DOHH2 (cell line): ENCODE measurements around the gene SPATA31E1.
"Not testable (repeated sequence)": the region's sequence is repeated elsewhere in the genome, so short reads cannot be mapped to it uniquely, and the experiment has no call there.

Experiments used
- H3F3A ChIP-seq: fragments of 200-600 bp; sonication (generic), shearing (Covaris generic); 2 replicates; pipeline ENCODE4 v1.6.0; 2016; ENCODE audit warnings: antibody characterized with exemption, mild to moderate bottlenecking; ENCODE audit not compliant: control insufficient read depth, insufficient read depth
- H3K27ac ChIP-seq: fragments of 200-600 bp; sonication (generic); 2 replicates; pipeline ENCODE4 v1.5.1; 2014; ENCODE audit warnings: low read depth, mild to moderate bottlenecking, low read length, moderate library complexity
- H3K27me3 ChIP-seq: fragments of 200-600 bp; sonication (generic); 2 replicates; pipeline ENCODE4 v1.6.1; 2014; ENCODE audit warnings: mild to moderate bottlenecking, low read length, mixed read lengths; ENCODE audit not compliant: control insufficient read depth
- H3K36me3 ChIP-seq: fragments of 200-600 bp; sonication (generic); 2 replicates; pipeline ENCODE4 v1.6.1; 2014; ENCODE audit warnings: mild to moderate bottlenecking, low read length, moderate library complexity, mixed read lengths; ENCODE audit not compliant: control insufficient read depth
- H3K4me1 ChIP-seq: fragments of 200-600 bp; sonication (generic); 2 replicates; pipeline ENCODE4 v1.6.1; 2014; ENCODE audit warnings: mild to moderate bottlenecking, low read length, mixed read lengths; ENCODE audit not compliant: control insufficient read depth
- H3K4me2 ChIP-seq: fragments of 200-600 bp; sonication (generic); 2 replicates; pipeline ENCODE4 v1.6.0; 2014; ENCODE audit warnings: mild to moderate bottlenecking, low read length, moderate library complexity
- H3K4me3 ChIP-seq: fragments of 200-600 bp; sonication (generic); 2 replicates; pipeline ENCODE4 v1.5.1; 2014; ENCODE audit warnings: mild to moderate bottlenecking, low read length, mixed read lengths
- H3K79me2 ChIP-seq: fragments of 200-600 bp; sonication (generic); 2 replicates; pipeline ENCODE4 v1.6.1; 2014; ENCODE audit warnings: mild to moderate bottlenecking, low read length, mixed read lengths; ENCODE audit not compliant: control insufficient read depth
- H3K9me2 ChIP-seq: fragments of 200-600 bp; sonication (generic); replicated peaks from 2 replicates; pipeline ENCODE4 v1.6.1; 2014; ENCODE audit warnings: mild to moderate bottlenecking, low read length, mixed read lengths; ENCODE audit not compliant: control insufficient read depth
- H3K9me3 ChIP-seq: fragments of 200-600 bp; sonication (generic); 2 replicates; pipeline ENCODE4 v1.6.1; 2014; ENCODE audit warnings: antibody characterized with exemption, low read length, mixed read lengths; ENCODE audit not compliant: control insufficient read depth, insufficient read depth
- H4K20me1 ChIP-seq: fragments of 200-600 bp; sonication (generic); 2 replicates; pipeline ENCODE4 v1.6.0; 2014; ENCODE audit warnings: low read depth, mild to moderate bottlenecking, antibody characterized with exemption, low read length, moderate library complexity; ENCODE audit not compliant: control insufficient read depth, insufficient read depth
- CTCF ChIP-seq: fragments of 200-600 bp; sonication (generic); IDR thresholded peaks from one replicate; pipeline ENCODE4 v1.5.1; 2014; ENCODE audit warnings: antibody characterized with exemption, mild to moderate bottlenecking, low read depth, low read length; ENCODE audit not compliant: poor library complexity, severe bottlenecking
- EZH2phosphoT487 ChIP-seq: fragments of 200-600 bp; sonication (generic); IDR thresholded peaks from 2 replicates; pipeline ENCODE4 v1.6.1; 2017; ENCODE audit warnings: borderline replicate concordance, mild to moderate bottlenecking, antibody characterized with exemption, low read length, moderate library complexity, mixed read lengths

SPATA31E1 gene

DNA sequence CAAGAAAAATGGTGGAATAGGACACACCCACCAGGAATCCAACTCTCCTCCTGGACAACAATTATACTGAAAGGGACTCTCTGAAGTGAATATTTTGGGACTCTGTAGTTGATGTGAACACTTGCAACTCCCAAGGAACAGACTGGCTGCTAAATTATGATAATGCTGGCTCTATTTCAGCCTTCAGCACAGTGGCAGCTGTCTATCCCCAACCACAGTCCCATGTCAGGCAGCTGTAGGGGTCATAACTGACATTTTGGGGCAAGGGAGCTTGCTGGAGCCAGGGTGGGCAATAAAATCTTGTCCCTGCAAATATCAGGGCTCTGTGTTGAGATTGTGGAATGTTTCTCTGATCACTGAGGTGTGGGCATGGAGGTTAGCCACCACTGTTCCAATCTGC lies 14.2 kb downstream of the SPATA31E1 start:
- Histone ChIP-seq H3K36me3 (no peaks in the 10 kb centered on the region), H4K20me1 (no peaks in the 10 kb centered on the region), H3K27ac (no peak overlapping the region), H3K9me2 (no peaks in the 10 kb centered on the region), H3K27me3 (no peaks in the 10 kb centered on the region), H3K4me2 (no peak overlapping the region), H3F3A (no peaks in the 10 kb centered on the region), H3K4me1 (no peaks in the 10 kb centered on the region), H3K4me3 (no peak overlapping the region), H3K9me3 (no peaks in the 10 kb centered on the region), H3K79me2 (no peaks in the 10 kb centered on the region)
- no peak for TF ChIP-seq EZH2phosphoT487
- TF ChIP-seq CTCF, result no peak

- TF ChIP-seq CTCF, result no peak
- no peak for TF ChIP-seq EZH2phosphoT487
- H3K79me2 ChIP-seq, result no peaks in the 10 kb centered on the region
- H3F3A ChIP-seq, result no peaks in the 10 kb centered on the region
- H3K9me3 ChIP-seq, result no peaks in the 10 kb centered on the region
- H3K9me2 ChIP-seq, result no peaks in the 10 kb centered on the region
- no peaks in the 10 kb centered on the region for H3K36me3 ChIP-seq
- H3K27ac ChIP-seq, result no peak overlapping the region
- H3K4me3 ChIP-seq, result no peak overlapping the region
- H3K4me2 ChIP-seq, result no peak overlapping the region
- H3K4me1 ChIP-seq, result no peaks in the 10 kb centered on the region
- H4K20me1 ChIP-seq, result no peaks in the 10 kb centered on the region
- H3K27me3 ChIP-seq, result no peaks in the 10 kb centered on the region
These were observed 15.5 kb downstream of the SPATA31E1 start for GRCh38 chr9:87898151-87898550.

GRCh38 chr9:87902371-87902770 lies 19.7 kb downstream of the SPATA31E1 start:
- not testable (repeated sequence) for H3K4me1 ChIP-seq, H3K4me3 ChIP-seq, H3K27me3 ChIP-seq, H3K79me2 ChIP-seq, H4K20me1 ChIP-seq, H3K9me2 ChIP-seq, H3K36me3 ChIP-seq, H3K27ac ChIP-seq, H3K9me3 ChIP-seq, H3F3A ChIP-seq, H3K4me2 ChIP-seq

GRCh38 chr9:87909310-87910041 lies 26.8 kb downstream of the SPATA31E1 start:
- no peak overlapping the region for H3K27ac ChIP-seq
- TF ChIP-seq EZH2phosphoT487 (no peak), CTCF (no peak)
- H3K27me3 ChIP-seq, result no peaks in the 10 kb centered on the region
- H3K4me3 ChIP-seq, result no peak overlapping the region
- H3K9me3 ChIP-seq, result no peaks in the 10 kb centered on the region
- H3K4me1 ChIP-seq, result no peaks in the 10 kb centered on the region
- H3F3A ChIP-seq, result no peaks in the 10 kb centered on the region
- no peaks in the 10 kb centered on the region for H3K36me3 ChIP-seq
- no peaks in the 10 kb centered on the region for H3K9me2 ChIP-seq
- H3K79me2 ChIP-seq, result no peaks in the 10 kb centered on the region
- H4K20me1 ChIP-seq, result no peaks in the 10 kb centered on the region
- H3K4me2 ChIP-seq, result no peak overlapping the region
